Stomach smooth muscle (tissue), 2 donors: ENCODE results near the gene SPTB.

Experiments
- H3K27ac ChIP-seq: one replicate; pipeline ENCODE4 v1.7.0; 2013; ENCODE audit warnings: mild to moderate bottlenecking, low read length, inconsistent platforms
- H3K27me3 ChIP-seq, 2 donors: one replicate each; pipeline ENCODE4 v1.7.0; 2013; ENCODE audit warnings: low read length in 2 of 2; ENCODE audit not compliant: insufficient read depth in 2 of 2, control insufficient read depth in 1 of 2
- H3K36me3 ChIP-seq, 2 donors: one replicate each; pipeline ENCODE4 v1.7.0; 2013; ENCODE audit warnings: low read length in 2 of 2; ENCODE audit not compliant: control insufficient read depth in 2 of 2, insufficient read depth in 2 of 2
- H3K4me1 ChIP-seq: one replicate; pipeline ENCODE4 v1.7.0; 2013; ENCODE audit warnings: low read length; ENCODE audit not compliant: control insufficient read depth, insufficient read depth
- H3K4me3 ChIP-seq, 2 donors: one replicate each; pipeline ENCODE4 v1.7.0; 2013; ENCODE audit warnings: low read length in 2 of 2
- H3K9ac ChIP-seq, 2 donors: one replicate each; pipeline ENCODE4 v1.7.0; 2013; ENCODE audit warnings: low read length in 2 of 2, mild to moderate bottlenecking in 1 of 2
- H3K9me3 ChIP-seq, 2 donors: one replicate each; pipeline ENCODE4 v1.7.0; 2013; ENCODE audit warnings: low read length in 2 of 2; ENCODE audit not compliant: control insufficient read depth in 2 of 2
- donor health status: healthy.
- donor health status: Pancreatic carcinoma.

The SPTB gene

GRCh38 chr14:64721391-64721791 is 158.3 kb downstream of the SPTB start:
- H3K9ac ChIP-seq = peak overlapping the region in 1 of 2 donors; percentile 55
- peaks cover 0 to 2% of the 10 kb centered on the region in 2 donors for H3K36me3 ChIP-seq
- H3K27ac ChIP-seq = peak overlapping the region; percentile 77
- H3K27me3 ChIP-seq = no peaks in the 10 kb centered on the region
- H3K4me3 ChIP-seq = peak overlapping the region in 1 of 2 donors; percentile 47
- H3K4me1 ChIP-seq = peaks cover 79% of the 10 kb centered on the region
- no peaks in the 10 kb centered on the region for H3K9me3 ChIP-seq

- H3K9me3 ChIP-seq = no peaks in the 10 kb centered on the region
- H3K36me3 ChIP-seq = peaks cover 0 to 2% of the 10 kb centered on the region in 2 donors
- peaks cover 88% of the 10 kb centered on the region for H3K4me1 ChIP-seq
- no peaks in the 10 kb centered on the region for H3K27me3 ChIP-seq
- peak overlapping the region; percentile 77 for H3K27ac ChIP-seq
- peak overlapping the region in 1 of 2 donors; percentile 15 for H3K4me3 ChIP-seq
- no peak overlapping the region for H3K9ac ChIP-seq
Observed at GRCh38 chr14:64720131-64720576, 159.6 kb downstream of the SPTB start.

DNA sequence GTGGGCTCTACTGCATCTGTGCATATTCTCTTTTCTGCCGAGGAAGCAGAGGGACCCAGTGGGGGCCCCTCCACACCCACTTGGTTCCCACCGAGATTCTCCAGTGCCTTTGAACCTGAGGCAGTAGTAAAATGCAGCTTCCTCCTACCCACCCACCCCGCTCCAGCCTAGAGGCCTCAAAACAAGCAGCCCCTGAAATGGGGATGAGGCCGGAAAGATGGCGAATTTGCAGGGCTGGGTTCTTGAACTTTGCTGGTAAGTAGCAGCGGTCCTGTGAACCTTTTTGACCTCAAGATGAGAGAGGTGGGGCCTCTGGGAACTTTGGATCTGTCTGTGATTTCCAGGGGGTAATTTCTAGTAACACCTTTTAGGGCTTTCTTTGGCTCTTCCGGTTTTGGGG is 160.1 kb downstream of the SPTB start:
- Histone ChIP-seq H3K9me3 (peaks cover under 1% of the 10 kb centered on the region in 2 donors), H3K27ac (peak overlapping the region; percentile 77), H3K9ac (no peak overlapping the region), H3K27me3 (no peaks in the 10 kb centered on the region), H3K36me3 (peaks cover 0 to 2% of the 10 kb centered on the region in 2 donors), H3K4me3 (no peak overlapping the region), H3K4me1 (peaks cover 86% of the 10 kb centered on the region)

DNA sequence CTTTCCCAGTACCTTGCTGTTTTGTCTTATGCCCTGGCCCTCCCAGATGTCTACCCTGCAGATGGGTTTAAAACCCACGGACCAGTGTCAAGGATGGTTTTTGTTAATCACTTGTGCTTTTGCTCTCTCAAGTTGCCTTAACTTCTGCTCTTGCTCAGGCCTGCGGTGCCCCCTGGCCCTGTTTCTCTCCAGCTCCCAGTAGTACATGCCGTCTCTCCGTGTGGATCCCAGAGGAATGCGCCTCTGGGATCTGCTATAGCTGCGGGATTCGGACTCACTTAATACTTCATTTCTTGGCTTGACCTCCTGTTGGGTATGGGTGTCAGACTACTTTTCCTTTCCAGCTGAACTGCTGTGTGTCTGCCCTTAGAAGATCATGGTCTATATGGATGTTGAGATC is 160.9 kb downstream of the SPTB start:
- H3K36me3 ChIP-seq = peaks cover 0 to 1% of the 10 kb centered on the region in 2 donors
- peak overlapping the region; percentile 77 for H3K27ac ChIP-seq
- peaks cover 2 to 8% of the 10 kb centered on the region in 2 donors for H3K9me3 ChIP-seq
- peak overlapping the region in 1 of 2 donors; percentile 5 for H3K9ac ChIP-seq
- H3K4me1 ChIP-seq = peaks cover 78% of the 10 kb centered on the region
- H3K27me3 ChIP-seq = no peaks in the 10 kb centered on the region
- peak overlapping the region in 1 of 2 donors; percentile 35 for H3K4me3 ChIP-seq

DNA sequence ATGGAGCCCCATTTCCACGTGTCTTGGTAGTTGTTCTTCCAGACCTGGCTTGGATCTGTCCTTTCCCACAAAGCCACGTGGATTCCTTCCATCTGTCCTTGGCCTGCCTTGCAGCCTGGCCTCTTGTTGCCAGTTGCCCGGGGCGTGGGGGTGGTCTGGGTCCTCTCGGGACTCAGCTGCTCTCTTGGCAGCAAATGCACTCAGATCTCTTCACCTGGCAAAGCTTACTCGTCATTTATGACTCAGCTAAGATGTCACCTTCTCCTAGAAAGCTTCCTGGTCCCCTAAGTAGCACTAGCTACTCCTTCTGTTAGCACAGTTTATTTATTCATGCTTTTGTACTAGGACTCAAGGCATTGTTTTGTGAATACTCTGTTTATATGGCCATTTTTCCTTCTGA is 161.8 kb downstream of the SPTB start:
- peaks cover 2 to 8% of the 10 kb centered on the region in 2 donors for H3K9me3 ChIP-seq
- H3K9ac ChIP-seq = no peak overlapping the region
- H3K27me3 ChIP-seq = no peaks in the 10 kb centered on the region
- H3K4me3 ChIP-seq = peak overlapping the region in 1 of 2 donors; percentile 72
- peaks cover 72% of the 10 kb centered on the region for H3K4me1 ChIP-seq
- no peaks in the 10 kb centered on the region for H3K36me3 ChIP-seq
- peak overlapping the region; percentile 77 for H3K27ac ChIP-seq

DNA sequence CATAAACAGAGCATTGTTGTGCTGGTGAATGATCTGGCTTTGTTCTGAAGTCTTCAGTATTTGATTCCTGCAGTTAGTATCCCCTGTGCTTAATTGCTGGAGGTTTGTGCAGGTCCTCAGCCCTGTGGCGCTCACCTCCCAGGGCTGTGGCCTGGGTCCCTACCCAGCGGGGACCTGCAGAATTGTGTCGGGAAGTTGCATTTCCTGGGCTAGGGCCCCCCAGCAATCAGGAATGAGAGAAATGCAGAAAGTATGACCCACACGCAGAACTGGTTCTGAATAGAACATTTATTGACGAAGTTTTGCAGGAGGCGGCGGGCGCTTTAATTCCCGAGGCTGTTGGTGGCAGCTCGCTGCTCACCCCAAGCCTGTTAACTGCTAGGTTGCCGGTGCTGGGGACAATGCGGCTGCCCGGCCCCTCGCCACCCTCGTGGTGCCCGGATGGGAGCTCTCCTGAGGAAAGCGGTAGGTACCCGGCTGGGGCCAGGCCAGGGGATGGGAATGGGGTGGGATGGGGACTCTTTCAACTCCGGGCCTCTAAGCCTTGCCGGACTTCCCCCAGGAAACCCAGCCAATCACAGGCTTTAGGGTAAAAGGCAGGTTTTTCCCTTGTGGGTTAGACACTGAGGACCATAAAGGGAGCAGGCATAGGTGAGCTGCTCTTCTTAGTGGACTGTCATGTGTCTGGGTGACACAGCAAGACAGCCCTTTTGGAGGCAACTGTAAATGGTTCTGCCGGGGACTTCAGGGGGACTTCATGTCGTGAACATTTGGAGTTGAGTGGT is 163.9 kb downstream of the SPTB start:
- no peaks in the 10 kb centered on the region for H3K36me3 ChIP-seq
- peaks cover 57% of the 10 kb centered on the region for H3K4me1 ChIP-seq
- H3K9me3 ChIP-seq = peaks cover 2 to 8% of the 10 kb centered on the region in 2 donors
- peak overlapping the region; percentile 32 to 76 for H3K9ac ChIP-seq
- H3K4me3 ChIP-seq = peak overlapping the region; percentile 31 to 72
- peak overlapping the region; percentile 77 for H3K27ac ChIP-seq
- no peaks in the 10 kb centered on the region for H3K27me3 ChIP-seq

- Histone ChIP-seq H3K9ac (peak overlapping the region; percentile 29 to 32), H3K9me3 (peaks cover 2 to 8% of the 10 kb centered on the region in 2 donors), H3K36me3 (no peaks in the 10 kb centered on the region), H3K27me3 (no peaks in the 10 kb centered on the region), H3K27ac (peak overlapping the region; percentile 77), H3K4me3 (peak overlapping the region; percentile 31 to 72), H3K4me1 (peaks cover 57% of the 10 kb centered on the region)
Observed at GRCh38 chr14:64715146-64715627, 164.5 kb downstream of the SPTB start.

DNA sequence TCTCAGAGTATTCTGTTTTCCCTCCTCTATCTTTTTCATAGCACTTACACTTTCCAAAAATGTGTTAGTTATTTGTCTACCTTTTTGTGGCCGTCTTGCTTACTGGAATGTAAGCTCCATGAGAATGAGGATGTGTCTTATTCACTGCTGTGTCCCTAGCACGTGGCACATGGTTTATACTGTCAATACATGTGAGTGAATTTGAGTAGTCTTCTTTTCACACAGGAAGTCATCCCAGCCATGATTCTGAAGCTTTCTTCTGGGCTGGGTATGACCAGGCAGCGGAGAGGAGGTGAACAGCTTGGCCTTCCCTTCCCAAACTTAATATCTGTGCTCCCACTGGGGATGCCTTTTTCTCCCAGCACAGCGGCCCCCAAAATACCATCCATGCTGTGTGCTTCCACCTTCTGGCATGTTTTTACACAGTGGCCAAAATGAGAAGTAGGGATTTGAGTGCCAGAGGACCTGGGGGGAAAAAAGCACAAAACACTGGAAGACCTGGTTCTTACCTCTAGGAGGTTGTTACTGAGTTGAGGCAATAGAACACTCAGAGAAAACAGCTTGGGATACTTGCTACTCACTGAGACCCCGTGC is 165.2 kb downstream of the SPTB start:
- H3K27ac ChIP-seq = peak overlapping the region; percentile 77
- peaks cover 55% of the 10 kb centered on the region for H3K4me1 ChIP-seq
- no peak overlapping the region for H3K9ac ChIP-seq

GRCh38 chr14:64713677-64714076 is 166.0 kb downstream of the SPTB start:
- H3K9me3 ChIP-seq = peaks cover 2 to 8% of the 10 kb centered on the region in 2 donors
- H3K4me3 ChIP-seq = no peak overlapping the region
- H3K9ac ChIP-seq = no peak overlapping the region
- no peak overlapping the region for H3K27ac ChIP-seq
- H3K4me1 ChIP-seq = peaks cover 56% of the 10 kb centered on the region
- no peaks in the 10 kb centered on the region for H3K27me3 ChIP-seq
- H3K36me3 ChIP-seq = no peaks in the 10 kb centered on the region

More for the DNA sequence above, 165.2 kb downstream of the SPTB start:
- no peaks in the 10 kb centered on the region for H3K27me3 ChIP-seq
- H3K9me3 ChIP-seq = peaks cover 2 to 8% of the 10 kb centered on the region in 2 donors
- H3K4me3 ChIP-seq = no peak overlapping the region
- H3K36me3 ChIP-seq = no peaks in the 10 kb centered on the region

GRCh38 chr14:64711039-64711438 is 168.7 kb downstream of the SPTB start:
- Histone ChIP-seq H3K9ac (peak overlapping the region in 1 of 2 donors; percentile 42), H3K9me3 (peaks cover 2 to 8% of the 10 kb centered on the region in 2 donors), H3K27ac (peak overlapping the region; percentile 74), H3K4me3 (peak overlapping the region in 1 of 2 donors; percentile 15), H3K27me3 (no peaks in the 10 kb centered on the region), H3K36me3 (no peaks in the 10 kb centered on the region), H3K4me1 (peaks cover 54% of the 10 kb centered on the region)
